GM23338 (cell line): Measurements from ENCODE around the gene PALLD. TPM values are rescaled to one million over a fixed set of nuclear protein-coding genes. Genes with fewer than 3 reads are reported as not detected.

ENCODE experiments used
- ATAC-seq: fragments of 200-7000 bp; cut with Tn5 transposase; 3 replicates; pipeline ENCODE4 v1.9.1; 2020
- DNase-seq: peaks from one replicate; pipeline ENCODE4 v3.0.0-alpha.2; 2015; ENCODE audit warnings: low spot score
- H2AFZ ChIP-seq: fragments of 200-600 bp; sonication (generic); 2 replicates; pipeline ENCODE4 v1.8.0; 2016; ENCODE audit warnings: antibody characterized with exemption, mild to moderate bottlenecking, moderate library complexity
- H3F3A ChIP-seq: fragments of 200-600 bp; sonication (generic); replicated peaks from 2 replicates; pipeline ENCODE4 v1.8.0; 2017; ENCODE audit warnings: antibody characterized with exemption, mixed run types, low read depth
- H3K27ac ChIP-seq: fragments of 200-600 bp; sonication (generic); 2 replicates; pipeline ENCODE4 v1.6.1; 2016; ENCODE audit warnings: low read depth
- H3K27me3 ChIP-seq: fragments of 200-600 bp; sonication (generic); 2 replicates; pipeline ENCODE4 v1.8.0; 2016; ENCODE audit warnings: mild to moderate bottlenecking, mixed run types, moderate library complexity; ENCODE audit not compliant: insufficient read depth
- H3K36me3 ChIP-seq: fragments of 200-600 bp; sonication (generic); 2 replicates; pipeline ENCODE4 v1.8.0; 2016; ENCODE audit warnings: mild to moderate bottlenecking; ENCODE audit not compliant: insufficient read depth
- H3K4me1 ChIP-seq: fragments of 200-600 bp; sonication (generic); 2 replicates; pipeline ENCODE4 v1.8.0; 2016; ENCODE audit warnings: mild to moderate bottlenecking, moderate library complexity; ENCODE audit not compliant: insufficient read depth
- H3K4me2 ChIP-seq: fragments of 200-600 bp; sonication (generic); 2 replicates; pipeline ENCODE4 v1.7.1; 2017; ENCODE audit warnings: mixed run types
- H3K4me3 ChIP-seq: fragments of 200-600 bp; sonication (generic); 2 replicates; pipeline ENCODE4 v1.6.1; 2016; ENCODE audit warnings: mixed run types
- H3K79me2 ChIP-seq: fragments of 200-600 bp; sonication (generic); replicated peaks from 2 replicates; pipeline ENCODE4 v1.8.0; 2017; ENCODE audit warnings: mild to moderate bottlenecking; ENCODE audit not compliant: insufficient read depth
- H3K9me2 ChIP-seq: fragments of 200-600 bp; sonication (generic); 2 replicates; pipeline ENCODE4 v1.8.0; 2017; ENCODE audit not compliant: insufficient read depth
- H4K20me1 ChIP-seq: fragments of 200-600 bp; sonication (generic); replicated peaks from 2 replicates; pipeline ENCODE4 v1.8.0; 2017; ENCODE audit warnings: mild to moderate bottlenecking; ENCODE audit not compliant: insufficient read depth
- H3K27ac Mint-ChIP-seq: 2 replicates; pipeline ENCODE4 v1.8.0; 2020; ENCODE audit warnings: inconsistent platforms, mild to moderate bottlenecking, moderate library complexity, mixed read lengths
- H3K27me3 Mint-ChIP-seq: 3 replicates; pipeline ENCODE4 v1.8.0; 2022; ENCODE audit warnings: low read depth, mild to moderate bottlenecking, moderate library complexity, mixed read lengths, inconsistent platforms; ENCODE audit not compliant: insufficient read depth, poor library complexity
- H3K36me3 Mint-ChIP-seq: 3 replicates; pipeline ENCODE4 v1.8.0; 2021; ENCODE audit warnings: low read depth, mild to moderate bottlenecking, inconsistent platforms, moderate library complexity, mixed read lengths
- H3K4me1 Mint-ChIP-seq: 3 replicates; pipeline ENCODE4 v1.8.0; 2020; ENCODE audit warnings: mild to moderate bottlenecking, inconsistent platforms, mixed read lengths
- H3K4me3 Mint-ChIP-seq: 3 replicates; pipeline ENCODE4 v1.8.0; 2021; ENCODE audit warnings: moderate library complexity, mild to moderate bottlenecking, inconsistent platforms, mixed read lengths
- H3K9me3 Mint-ChIP-seq: 3 replicates; pipeline ENCODE4 v1.8.0; 2020; ENCODE audit warnings: moderate library complexity, mild to moderate bottlenecking, inconsistent platforms, mixed read lengths
- CREB1 ChIP-seq: fragments of 250-450 bp; sonication (Bioruptor Pico); IDR thresholded peaks from 2 replicates; pipeline ENCODE4 v1.5.0; 2020; ENCODE audit warnings: low read depth, mild to moderate bottlenecking, moderate library complexity
- ETS1 ChIP-seq: IDR thresholded peaks from 2 replicates; pipeline ENCODE4 v1.6.1; 2016; ENCODE audit warnings: antibody characterized with exemption
- EZH2 ChIP-seq: fragments of 200-600 bp; sonication (generic); IDR thresholded peaks from one replicate; pipeline ENCODE4 v1.8.0; 2017; ENCODE audit warnings: antibody characterized with exemption, mild to moderate bottlenecking, low read depth; ENCODE audit not compliant: unreplicated experiment
- EZH2phosphoT487 ChIP-seq: fragments of 200-600 bp; sonication (generic); IDR thresholded peaks from one replicate; pipeline ENCODE4 v1.8.1; 2018; ENCODE audit warnings: antibody characterized with exemption; ENCODE audit not compliant: unreplicated experiment
- JUNB ChIP-seq: IDR thresholded peaks from one replicate; pipeline ENCODE4 v1.6.1; 2016; ENCODE audit warnings: antibody characterized with exemption; ENCODE audit not compliant: unreplicated experiment
- NANOG ChIP-seq: IDR thresholded peaks from 2 replicates; pipeline ENCODE4 v1.6.1; 2016; ENCODE audit warnings: antibody characterized with exemption, borderline replicate concordance
- POLR2AphosphoS5 ChIP-seq: IDR thresholded peaks from 2 replicates; pipeline ENCODE4 v1.6.1; 2016; ENCODE audit warnings: antibody characterized with exemption, low read depth
- STAT1 ChIP-seq: IDR thresholded peaks from one replicate; pipeline ENCODE4 v1.6.1; 2016; ENCODE audit warnings: antibody characterized with exemption; ENCODE audit not compliant: unreplicated experiment
- ZNF114 ChIP-seq: fragments of 250-450 bp; sonication (Bioruptor Pico); IDR thresholded peaks from 2 replicates; pipeline ENCODE4 v1.5.0; 2020; ENCODE audit warnings: mild to moderate bottlenecking, moderate library complexity
- ZNF331 ChIP-seq: fragments of 250-450 bp; sonication (Bioruptor Pico); IDR thresholded peaks from 2 replicates; pipeline ENCODE4 v1.5.0; 2020; ENCODE audit warnings: low read depth, mild to moderate bottlenecking, moderate library complexity
- ZNF462 ChIP-seq: fragments of 250-450 bp; sonication (Bioruptor Pico); IDR thresholded peaks from 2 replicates; pipeline ENCODE4 v1.5.0; 2020; ENCODE audit warnings: mild to moderate bottlenecking, moderate library complexity
- polyA plus RNA-seq: library from polyadenylated mRNA; unstranded; fragments of >200 nt; fragmentation: Nextera tagmentation; extraction: Ambion mirVana; gene quantifications from 2 replicates; pipeline ENCODE4 v1.2.1, GENCODE V29; 2016
- total RNA-seq: library from RNA; depleted of rRNA; stranded (reverse); fragments of >200 nt; shearing (Covaris generic); gene quantifications from 2 replicates; pipeline ENCODE4 v1.2.3, GENCODE V29; 2014
- TF ChIP-seq, protein P1 (sequence below): IDR thresholded peaks from one replicate; pipeline ENCODE4 v1.6.1; 2018; ENCODE audit warnings: antibody characterized with exemption; ENCODE audit not compliant: unreplicated experiment
- TF ChIP-seq, protein P2 (sequence below), 2 experiments: fragments of 200-600 bp in 1 of 2; sonication (generic) in 1 of 2; conservative IDR thresholded peaks; 2 replicates each; pipeline versions ENCODE4 v1.5.1 to v1.6.1; 2016 to 2017; ENCODE audit warnings: antibody characterized with exemption in 2 of 2, low read depth in 2 of 2, mild to moderate bottlenecking in 2 of 2, moderate library complexity in 1 of 2

The PALLD gene
- total and polyA plus RNA-seq, 2 experiments from 2014 or later, result 13.1 to 30.2 TPM

- H3K4me1 Mint-ChIP-seq, result peaks cover 36% of the 10 kb centered on the region
- no peaks in the 10 kb centered on the region for H3K27me3 Mint-ChIP-seq
- H3K27ac ChIP-seq, result no peak overlapping the region
- no peak overlapping the region for H3K27ac Mint-ChIP-seq
- H3K4me1 ChIP-seq, result peaks cover 27% of the 10 kb centered on the region
- DNase-seq (no peak), ATAC-seq (no peak)
- no peak overlapping the region for H3K4me3 ChIP-seq
- H4K20me1 ChIP-seq, result no peaks in the 10 kb centered on the region
- no peaks in the 10 kb centered on the region for H3K27me3 ChIP-seq
- H3K9me2 ChIP-seq, result peaks cover 13% of the 10 kb centered on the region
- TF ChIP-seq ZNF462, result no peak
- TF ChIP-seq, protein P1, sequence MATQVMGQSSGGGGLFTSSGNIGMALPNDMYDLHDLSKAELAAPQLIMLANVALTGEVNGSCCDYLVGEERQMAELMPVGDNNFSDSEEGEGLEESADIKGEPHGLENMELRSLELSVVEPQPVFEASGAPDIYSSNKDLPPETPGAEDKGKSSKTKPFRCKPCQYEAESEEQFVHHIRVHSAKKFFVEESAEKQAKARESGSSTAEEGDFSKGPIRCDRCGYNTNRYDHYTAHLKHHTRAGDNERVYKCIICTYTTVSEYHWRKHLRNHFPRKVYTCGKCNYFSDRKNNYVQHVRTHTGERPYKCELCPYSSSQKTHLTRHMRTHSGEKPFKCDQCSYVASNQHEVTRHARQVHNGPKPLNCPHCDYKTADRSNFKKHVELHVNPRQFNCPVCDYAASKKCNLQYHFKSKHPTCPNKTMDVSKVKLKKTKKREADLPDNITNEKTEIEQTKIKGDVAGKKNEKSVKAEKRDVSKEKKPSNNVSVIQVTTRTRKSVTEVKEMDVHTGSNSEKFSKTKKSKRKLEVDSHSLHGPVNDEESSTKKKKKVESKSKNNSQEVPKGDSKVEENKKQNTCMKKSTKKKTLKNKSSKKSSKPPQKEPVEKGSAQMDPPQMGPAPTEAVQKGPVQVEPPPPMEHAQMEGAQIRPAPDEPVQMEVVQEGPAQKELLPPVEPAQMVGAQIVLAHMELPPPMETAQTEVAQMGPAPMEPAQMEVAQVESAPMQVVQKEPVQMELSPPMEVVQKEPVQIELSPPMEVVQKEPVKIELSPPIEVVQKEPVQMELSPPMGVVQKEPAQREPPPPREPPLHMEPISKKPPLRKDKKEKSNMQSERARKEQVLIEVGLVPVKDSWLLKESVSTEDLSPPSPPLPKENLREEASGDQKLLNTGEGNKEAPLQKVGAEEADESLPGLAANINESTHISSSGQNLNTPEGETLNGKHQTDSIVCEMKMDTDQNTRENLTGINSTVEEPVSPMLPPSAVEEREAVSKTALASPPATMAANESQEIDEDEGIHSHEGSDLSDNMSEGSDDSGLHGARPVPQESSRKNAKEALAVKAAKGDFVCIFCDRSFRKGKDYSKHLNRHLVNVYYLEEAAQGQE, result no peak
- no peak for TF ChIP-seq ETS1
- TF ChIP-seq EZH2, result no peak
- no peak for TF ChIP-seq ZNF331
- no peak for TF ChIP-seq STAT1
- no peak for TF ChIP-seq JUNB
- no peak for TF ChIP-seq CREB1
- no peak for TF ChIP-seq NANOG
- TF ChIP-seq, protein P2, sequence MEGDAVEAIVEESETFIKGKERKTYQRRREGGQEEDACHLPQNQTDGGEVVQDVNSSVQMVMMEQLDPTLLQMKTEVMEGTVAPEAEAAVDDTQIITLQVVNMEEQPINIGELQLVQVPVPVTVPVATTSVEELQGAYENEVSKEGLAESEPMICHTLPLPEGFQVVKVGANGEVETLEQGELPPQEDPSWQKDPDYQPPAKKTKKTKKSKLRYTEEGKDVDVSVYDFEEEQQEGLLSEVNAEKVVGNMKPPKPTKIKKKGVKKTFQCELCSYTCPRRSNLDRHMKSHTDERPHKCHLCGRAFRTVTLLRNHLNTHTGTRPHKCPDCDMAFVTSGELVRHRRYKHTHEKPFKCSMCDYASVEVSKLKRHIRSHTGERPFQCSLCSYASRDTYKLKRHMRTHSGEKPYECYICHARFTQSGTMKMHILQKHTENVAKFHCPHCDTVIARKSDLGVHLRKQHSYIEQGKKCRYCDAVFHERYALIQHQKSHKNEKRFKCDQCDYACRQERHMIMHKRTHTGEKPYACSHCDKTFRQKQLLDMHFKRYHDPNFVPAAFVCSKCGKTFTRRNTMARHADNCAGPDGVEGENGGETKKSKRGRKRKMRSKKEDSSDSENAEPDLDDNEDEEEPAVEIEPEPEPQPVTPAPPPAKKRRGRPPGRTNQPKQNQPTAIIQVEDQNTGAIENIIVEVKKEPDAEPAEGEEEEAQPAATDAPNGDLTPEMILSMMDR (conservative IDR thresholded peaks at IDR 0.05; ENCODE audit: low read depth in 2 of 2), result no peak
- no peak for TF ChIP-seq EZH2phosphoT487
- no peak for TF ChIP-seq POLR2AphosphoS5
- no peak for TF ChIP-seq ZNF114 (CRISPR knock-in tag)
- H3K4me3 Mint-ChIP-seq, result no peak overlapping the region
- H3K4me2 ChIP-seq, result no peak overlapping the region
- no peaks in the 10 kb centered on the region for H3K9me3 Mint-ChIP-seq
- H3F3A ChIP-seq, result no peaks in the 10 kb centered on the region
- H3K79me2 ChIP-seq, result no peaks in the 10 kb centered on the region
- H3K36me3 Mint-ChIP-seq, result no peaks in the 10 kb centered on the region
- H3K36me3 ChIP-seq, result no peaks in the 10 kb centered on the region
- no peak overlapping the region for H2AFZ ChIP-seq
Measured at GRCh38 chr4:168609369-168609768, 112.5 kb downstream of the PALLD start.
